ENCODE data around the gene RAB43.
"Not testable (repeated sequence)": the region's sequence is repeated elsewhere in the genome, so short reads cannot be mapped to it uniquely, and the experiment has no call there.

The RAB43 gene

DNA sequence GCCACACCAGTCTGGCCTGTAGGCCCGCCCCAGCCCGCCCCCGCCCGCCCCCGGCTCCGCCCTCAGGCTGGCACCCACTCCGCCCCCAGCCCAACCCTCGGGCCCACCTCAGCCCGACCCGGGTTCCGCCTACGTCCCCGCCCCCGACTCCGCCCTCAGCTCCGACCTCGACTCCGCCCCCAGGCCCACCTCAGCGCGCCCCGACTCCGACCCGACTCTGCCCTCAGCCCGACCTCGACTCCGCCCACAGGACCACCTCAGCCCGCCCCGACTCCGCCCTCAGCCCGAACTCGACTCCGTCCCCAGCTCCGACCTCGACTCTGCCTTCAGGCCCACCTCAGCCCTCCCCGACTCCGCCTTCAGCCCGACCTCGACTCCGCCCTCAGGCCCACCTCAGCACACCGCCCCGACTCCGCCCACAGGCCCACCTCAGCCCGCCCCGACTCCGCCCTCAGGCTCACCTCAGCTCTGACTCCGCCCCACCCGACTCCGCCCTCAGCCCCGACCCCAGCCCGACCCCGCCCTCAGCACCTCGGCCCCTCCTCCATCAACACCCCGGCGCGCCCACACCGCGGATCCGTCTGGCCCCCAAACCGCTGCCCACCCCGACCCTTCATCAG lies at the start of gene RAB43:
Gene RAB43, minus strand, starts transcription at position 13 of the 620 bp plus-strand sequence. CDS start 315 bp downstream, outside the sequence.
- DNase-seq (ENCODE audit: low read depth in 2 of 2), result peak; percentile 79 to 86

- no peak for DNase-seq (ENCODE audit: low read depth in 2 of 2)
Observed at GRCh38 chr3:129166579-129167332, 45.2 kb upstream of the RAB43 start.

DNA sequence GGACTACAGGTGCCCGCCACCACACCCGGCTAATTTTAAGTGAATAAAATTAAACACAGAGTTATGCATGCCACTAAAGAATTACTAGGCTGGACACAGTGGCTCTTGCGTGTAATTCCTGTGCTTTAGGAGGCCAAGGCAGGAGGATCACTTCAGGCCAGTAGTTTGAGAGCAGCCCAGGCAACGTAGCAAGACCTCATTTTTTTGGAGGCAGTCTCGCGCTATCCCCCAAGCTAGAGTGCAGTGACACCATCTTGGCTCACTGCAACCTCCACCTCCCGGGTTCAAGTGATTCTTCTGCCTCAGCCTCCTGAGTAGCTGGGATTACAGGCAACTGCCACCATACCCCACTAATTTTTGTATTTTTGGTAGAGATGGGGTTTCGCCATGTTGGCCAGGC lies 44.0 kb upstream of the RAB43 start:
- DNase-seq (ENCODE audit: low read depth in 2 of 2), result not testable (repeated sequence)

- no peak for DNase-seq (ENCODE audit: low read depth in 2 of 2)
Observed at GRCh38 chr3:129164500-129164899, 42.9 kb upstream of the RAB43 start.

DNA sequence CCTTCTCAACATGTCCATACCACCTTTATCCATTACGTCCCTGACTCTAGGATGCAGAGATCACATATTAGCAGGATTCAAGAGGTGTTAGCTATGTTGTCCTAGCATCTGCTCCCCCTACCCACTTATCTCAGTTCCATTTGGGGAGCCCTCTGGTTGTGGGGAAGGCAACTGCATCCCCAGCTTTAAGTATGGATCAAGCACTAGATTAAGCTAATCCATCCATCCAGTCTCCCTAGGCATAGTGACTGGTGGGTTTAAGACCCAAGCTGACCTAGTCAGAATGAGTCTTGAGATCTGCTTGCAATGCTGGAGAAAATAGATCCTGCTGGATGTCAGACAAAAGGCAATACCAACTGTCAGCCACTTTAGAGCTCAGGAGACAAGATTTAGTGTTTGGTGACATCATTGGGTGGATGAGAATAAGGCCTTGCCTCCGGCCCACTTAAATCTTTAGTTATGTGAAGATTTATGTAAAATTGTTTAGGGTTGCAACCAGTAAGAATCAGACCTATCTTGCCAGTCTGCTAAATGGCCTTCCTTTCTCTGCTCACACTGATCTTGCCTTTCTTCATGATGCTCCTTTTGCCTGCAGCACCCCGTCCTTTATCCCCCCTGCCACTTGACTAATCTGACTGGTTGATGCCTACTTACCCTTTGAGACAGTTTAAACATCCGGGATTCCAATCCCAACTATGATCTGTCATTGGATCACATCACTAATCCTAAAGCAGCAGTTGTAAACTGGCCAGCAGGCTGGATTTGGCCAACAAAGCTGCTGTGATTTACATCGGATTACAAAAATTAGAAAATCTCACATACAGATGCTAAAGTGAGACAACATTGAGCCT lies 41.4 kb upstream of the RAB43 start:
- DNase-seq (ENCODE audit: low read depth in 2 of 2), result no peak

- DNase-seq (ENCODE audit: low read depth in 2 of 2), result peak in 1 of 2 donors; percentile 15
Observed at GRCh38 chr3:129161860-129162271, 40.3 kb upstream of the RAB43 start.

GRCh38 chr3:129160891-129161859 lies 39.6 kb upstream of the RAB43 start, which contains the start of gene ISY1:
ISY1 (minus strand) TSS chr3:129161063; CDS start chr3:129160975, 88 bp downstream.
- DNase-seq (ENCODE audit: low read depth in 2 of 2), result peak; percentile 75 to 80

DNA sequence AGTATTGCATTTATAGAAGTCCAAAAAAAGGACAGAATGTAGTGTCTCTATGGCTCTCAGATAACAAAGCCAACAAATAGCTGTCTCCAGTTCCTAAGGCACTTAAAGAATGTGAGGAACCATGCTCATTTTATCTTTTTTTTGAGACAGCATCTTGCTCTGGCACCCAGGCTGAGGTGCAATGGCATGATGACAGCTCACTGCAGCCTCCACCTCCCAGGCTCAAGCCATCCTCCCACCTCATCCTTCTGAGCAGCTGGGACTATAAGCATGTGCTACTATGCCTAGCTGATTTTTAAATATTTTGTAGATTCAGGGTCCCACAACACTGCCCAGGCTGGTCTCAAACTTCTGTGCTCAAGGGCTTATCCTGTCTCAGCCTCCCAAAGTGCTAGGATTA lies 23.2 kb upstream of the RAB43 start:
- DNase-seq (ENCODE audit: low read depth in 2 of 2), result no peak

DNA sequence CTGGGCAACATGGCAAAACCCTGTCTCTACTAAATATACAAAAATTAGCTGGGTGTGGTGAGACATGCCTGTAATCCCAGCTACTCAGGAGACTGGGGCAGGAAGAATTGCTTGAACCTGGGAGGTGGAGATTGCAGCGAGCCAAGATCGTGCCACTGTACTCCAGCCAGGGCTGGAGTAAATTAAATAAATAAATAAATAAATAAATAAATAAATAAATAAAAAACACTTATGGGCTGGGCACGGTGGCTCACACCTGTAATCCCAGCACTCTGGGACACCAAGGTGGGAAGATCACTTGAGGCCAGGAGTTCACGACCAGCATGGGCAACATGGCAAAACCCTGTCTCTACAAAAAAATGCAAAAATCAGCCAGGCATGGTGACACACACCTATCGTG lies 19.4 kb upstream of the RAB43 start:
- DNase-seq (ENCODE audit: low read depth in 2 of 2), result not testable (repeated sequence)

DNA sequence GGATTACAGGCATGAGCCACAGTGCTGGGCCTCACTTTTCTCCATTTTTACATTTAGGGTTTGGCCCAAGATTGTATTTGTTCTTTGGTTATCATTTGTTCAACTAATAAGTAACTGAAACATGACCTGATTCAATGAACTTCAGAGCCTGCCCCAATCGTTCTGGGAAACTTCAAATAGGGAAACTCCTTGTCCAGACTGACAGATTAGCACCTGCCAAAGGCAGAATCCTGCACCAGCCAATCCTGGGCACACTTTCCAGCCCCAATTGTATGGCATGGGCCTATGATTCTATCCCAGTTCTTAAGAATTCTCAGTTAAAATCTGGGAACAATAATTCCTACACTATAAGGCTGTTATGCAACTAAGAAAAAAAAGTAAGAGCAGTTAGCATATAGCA lies 18.3 kb upstream of the RAB43 start:
- DNase-seq (ENCODE audit: low read depth in 2 of 2), result no peak

DNA sequence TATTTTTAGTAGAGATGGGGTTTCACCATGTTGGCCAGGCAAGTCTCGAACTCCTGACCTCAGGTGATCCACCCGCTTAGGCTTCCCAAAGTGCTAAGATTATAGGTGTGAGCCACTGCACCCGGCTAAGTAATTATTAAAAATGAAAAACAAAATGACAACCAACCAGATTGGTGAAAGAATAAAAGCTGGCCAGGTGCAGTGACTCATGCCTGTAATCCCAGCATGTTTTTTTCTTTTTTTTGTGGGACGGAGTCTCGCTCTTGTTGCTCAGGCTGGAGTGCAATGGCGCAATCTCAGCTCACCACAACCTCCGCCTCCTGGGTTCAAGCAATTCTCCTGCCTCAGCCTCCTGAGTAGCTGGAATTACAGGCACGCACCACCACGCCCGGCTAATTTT lies 14.7 kb upstream of the RAB43 start:
- DNase-seq (ENCODE audit: low read depth in 2 of 2), result not testable (repeated sequence)

- no peak for DNase-seq (ENCODE audit: low read depth in 2 of 2)
Observed at GRCh38 chr3:129132097-129132866, 10.7 kb upstream of the RAB43 start.

- no peak for DNase-seq (ENCODE audit: low read depth in 2 of 2)
Observed at GRCh38 chr3:129131465-129132088, 10.0 kb upstream of the RAB43 start.

- DNase-seq (ENCODE audit: low read depth in 2 of 2), result no peak
Observed at GRCh38 chr3:129130291-129130813, 8.7 kb upstream of the RAB43 start.

DNA sequence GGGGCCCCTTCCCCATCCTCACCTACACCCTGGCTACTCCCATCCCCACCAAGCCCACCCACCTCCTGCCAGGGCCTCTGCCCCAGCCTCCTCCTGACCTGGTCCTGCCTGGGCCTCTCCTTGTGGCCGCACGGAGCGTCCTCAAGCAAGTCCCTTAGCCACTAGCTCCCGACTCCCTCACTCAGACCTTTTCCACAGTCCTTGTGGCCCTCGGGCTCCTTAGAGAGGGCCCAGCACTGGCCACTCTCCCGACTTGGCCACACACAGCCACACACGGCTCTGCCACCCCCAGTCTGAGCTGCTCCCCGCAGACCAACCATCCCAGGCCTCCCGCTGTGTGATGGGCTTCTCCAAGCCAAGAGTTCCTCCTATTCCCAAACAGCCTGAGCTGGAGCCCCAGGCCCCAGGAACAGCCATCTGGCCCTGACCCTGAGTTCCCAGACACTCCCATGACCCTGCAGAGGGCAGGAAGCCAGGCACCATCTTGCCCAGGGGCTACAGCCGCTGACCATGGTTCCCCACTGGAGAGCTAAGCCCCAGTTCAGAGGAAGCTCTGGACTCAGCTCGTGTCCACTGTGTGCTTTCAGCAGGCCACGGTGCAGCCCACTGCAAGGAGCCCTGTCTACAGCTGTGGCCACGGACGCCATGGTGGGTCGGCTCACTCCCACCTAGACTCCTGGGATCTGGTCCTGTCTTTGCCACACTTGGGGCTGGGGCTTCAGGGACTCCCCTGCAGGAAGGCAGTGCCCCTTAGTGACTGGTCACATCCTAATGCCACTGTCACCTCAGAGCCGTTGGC lies 7.0 kb upstream of the RAB43 start:
- no peak for DNase-seq (ENCODE audit: low read depth in 2 of 2)

GRCh38 chr3:129126726-129127280 lies 5.2 kb upstream of the RAB43 start:
- no peak for DNase-seq (ENCODE audit: low read depth in 2 of 2)

GRCh38 chr3:129123314-129124060 lies 1.9 kb upstream of the RAB43 start:
- no peak for DNase-seq (ENCODE audit: low read depth in 2 of 2)

Data from stimulated activated CD4-positive, alpha-beta T cell treated with anti-CD3 and anti-CD28 coated beads, Interleukin-1b, Interleukin-23, amount 100 ng/mL, for 4 hours (primary cell).